ENCODE data around the gene TSTD2. TPM values are rescaled to one million over a fixed set of nuclear protein-coding genes. Genes with fewer than 3 reads are reported as not detected.

Gene TSTD2
- total RNA-seq, 5 donors from 2014 or later (not counting 1 experiment from before 2014, with no cell fraction given): 15.4 to 24.0 (median 17.9) TPM

GRCh38 chr9:97636903-97637302, 3.7 kb upstream of the TSTD2 start:
- Histone ChIP-seq H3K9me3 (no peaks in the 10 kb centered on the region), H3K36me3 (ENCODE audit: control insufficient read depth in 2 of 2, extremely low read depth in 1 of 2, insufficient read depth in 1 of 2, low read length in 1 of 2) (peaks cover 0 to 11% of the 10 kb centered on the region in 2 donors), H3K27me3 (replicated peaks in 1 of 2; ENCODE audit: control insufficient read depth in 2 of 2, extremely low read depth in 1 of 2, insufficient read depth in 2 of 2, low read length in 1 of 2) (no peaks in the 10 kb centered on the region), H3K4me1 (ENCODE audit: control insufficient read depth in 1 of 2, extremely low read depth in 1 of 2, insufficient read depth in 2 of 2, low read length in 2 of 2) (peaks cover 21 to 22% of the 10 kb centered on the region in 2 experiments), H3K4me3 (ENCODE audit: control insufficient read depth in 1 of 2, extremely low read depth in 1 of 2, low read length in 1 of 2) (no peak overlapping the region), H3K27ac (ENCODE audit: low read length) (no peak overlapping the region)
- no peak for ATAC-seq (replicated peaks in 1 of 4)
- H3K27ac Mint-ChIP-seq: peak overlapping the region in 1 of 2 donors; percentile 55
- no peak for DNase-seq
- peaks cover 69 to 75% (median 72%) of the 10 kb centered on the region in 3 donors for H3K4me1 Mint-ChIP-seq
- CTCF ChIA-PET: interaction anchor here in 1 of 2 donors (0.6 kb wide), 1 partner anchor 254 kb away, joined by 3 read pairs; no protein-coding TSS in a partner anchor
- H3K9me3 Mint-ChIP-seq: no peaks in the 10 kb centered on the region
- peak overlapping the region; percentile 0 to 48 (median 44) for H3K4me3 Mint-ChIP-seq
- peaks cover 13% of the 10 kb centered on the region for H3K36me3 Mint-ChIP-seq
- H3K27me3 Mint-ChIP-seq: no peaks in the 10 kb centered on the region
- POLR2A ChIA-PET: no interaction called here
- WGBS (ENCODE audit: insufficient coverage): 73% methylated on average over 3 of the region's 3 CpGs

GRCh38 chr9:97635026-97635425, 1.9 kb upstream of the TSTD2 start:
- Histone ChIP-seq H3K9me3 (no peaks in the 10 kb centered on the region), H3K27me3 (replicated peaks in 1 of 2; ENCODE audit: control insufficient read depth in 2 of 2, extremely low read depth in 1 of 2, insufficient read depth in 2 of 2, low read length in 1 of 2) (no peaks in the 10 kb centered on the region), H3K4me1 (ENCODE audit: control insufficient read depth in 1 of 2, extremely low read depth in 1 of 2, insufficient read depth in 2 of 2, low read length in 2 of 2) (peaks cover 21 to 27% of the 10 kb centered on the region in 2 experiments), H3K4me3 (ENCODE audit: control insufficient read depth in 1 of 2, extremely low read depth in 1 of 2, low read length in 1 of 2) (no peak overlapping the region), H3K36me3 (ENCODE audit: control insufficient read depth in 2 of 2, extremely low read depth in 1 of 2, insufficient read depth in 1 of 2, low read length in 1 of 2) (peaks cover 0 to 5% of the 10 kb centered on the region in 2 donors), H3K27ac (ENCODE audit: low read length) (peak overlapping the region; percentile 88)
- H3K36me3 Mint-ChIP-seq: peaks cover 4% of the 10 kb centered on the region
- H3K9me3 Mint-ChIP-seq: no peaks in the 10 kb centered on the region
- H3K27me3 Mint-ChIP-seq: no peaks in the 10 kb centered on the region
- ChIA-PET CTCF (no interaction called here), POLR2A (no interaction called here)
- WGBS (ENCODE audit: insufficient coverage): 86% methylated on average over 2 of the region's 7 CpGs
- no peak for ATAC-seq (replicated peaks in 1 of 4)
- DNase-seq: no peak
- H3K4me1 Mint-ChIP-seq: peaks cover 73 to 76% (median 74%) of the 10 kb centered on the region in 3 donors
- peak overlapping the region; percentile 97 to 99 (median 98) for H3K4me3 Mint-ChIP-seq
- H3K27ac Mint-ChIP-seq: peak overlapping the region; percentile 6 to 72

GRCh38 chr9:97633859-97634490, 807 bp upstream of the TSTD2 start:
- H3K4me1 Mint-ChIP-seq: peaks cover 71 to 76% (median 72%) of the 10 kb centered on the region in 3 donors
- H3K9me3 Mint-ChIP-seq: no peaks in the 10 kb centered on the region
- DNase-seq (peak in 6 of 35 experiments; percentile 1 to 44 (median 8)), ATAC-seq (replicated peaks in 1 of 4) (peak in 1 of 4 experiments; percentile 0)
- no peaks in the 10 kb centered on the region for H3K27me3 ChIP-seq (replicated peaks in 1 of 2; ENCODE audit: control insufficient read depth in 2 of 2, extremely low read depth in 1 of 2, insufficient read depth in 2 of 2, low read length in 1 of 2)
- no peaks in the 10 kb centered on the region for H3K9me3 ChIP-seq
- H3K4me1 ChIP-seq (ENCODE audit: control insufficient read depth in 1 of 2, extremely low read depth in 1 of 2, insufficient read depth in 2 of 2, low read length in 2 of 2): peaks cover 21 to 27% of the 10 kb centered on the region in 2 experiments
- ChIA-PET CTCF (interaction anchor here (0.8 to 2.0 kb wide), 9 partner anchors 12 to 777 kb away, joined by 3 to 16 read pairs (median 4); partner anchors contain the start of genes TDRD7 (in 1 of the 2) and TRMO (in 1 of the 2)), POLR2A (interaction anchor here (0.6 to 2.1 kb wide), 11 partner anchors 9 to 979 kb away, joined by 3 to 19 read pairs (median 4); partner anchors contain the start of genes TRMO (in 1 of the 2), XPA (in 1 of the 2) and ZNF782 (in 1 of the 2))
- peaks cover 0 to 2% of the 10 kb centered on the region in 2 donors for H3K36me3 ChIP-seq (ENCODE audit: control insufficient read depth in 2 of 2, extremely low read depth in 1 of 2, insufficient read depth in 1 of 2, low read length in 1 of 2)
- 0% methylated on average over 36 of the region's 43 CpGs for WGBS (ENCODE audit: insufficient coverage)
- H3K27ac Mint-ChIP-seq: peak overlapping the region; percentile 97 to 100
- peak overlapping the region; percentile 59 to 75 for H3K4me3 ChIP-seq (ENCODE audit: control insufficient read depth in 1 of 2, extremely low read depth in 1 of 2, low read length in 1 of 2)
- H3K4me3 Mint-ChIP-seq: peak overlapping the region; percentile 97 to 99 (median 98)
- peaks cover 7% of the 10 kb centered on the region for H3K36me3 Mint-ChIP-seq
- no peaks in the 10 kb centered on the region for H3K27me3 Mint-ChIP-seq
- H3K27ac ChIP-seq (ENCODE audit: low read length): peak overlapping the region; percentile 88

- Mint-ChIP-seq H3K4me1 (peaks cover 59 to 63% (median 60%) of the 10 kb centered on the region in 3 donors), H3K27me3 (no peaks in the 10 kb centered on the region), H3K9me3 (no peaks in the 10 kb centered on the region), H3K4me3 (peak overlapping the region; percentile 97 to 99 (median 98)), H3K27ac (peak overlapping the region; percentile 97 to 100), H3K36me3 (peaks cover 7% of the 10 kb centered on the region)
- ATAC-seq (replicated peaks in 1 of 4): no peak
- CTCF ChIA-PET: interaction anchor here (0.6 to 2.0 kb wide), 11 partner anchors 17 to 775 kb away, joined by 3 to 16 read pairs (median 4); partner anchors contain the start of genes NANS (in 1 of the 2), TDRD7 (in 1 of the 2) and TRMO (in 1 of the 2)
- Histone ChIP-seq H3K9me3 (no peaks in the 10 kb centered on the region), H3K36me3 (ENCODE audit: control insufficient read depth in 2 of 2, extremely low read depth in 1 of 2, insufficient read depth in 1 of 2, low read length in 1 of 2) (no peaks in the 10 kb centered on the region), H3K4me1 (ENCODE audit: control insufficient read depth in 1 of 2, extremely low read depth in 1 of 2, insufficient read depth in 2 of 2, low read length in 2 of 2) (peaks cover 21 to 27% of the 10 kb centered on the region in 2 experiments), H3K4me3 (ENCODE audit: control insufficient read depth in 1 of 2, extremely low read depth in 1 of 2, low read length in 1 of 2) (peak overlapping the region; percentile 59 to 75), H3K27me3 (replicated peaks in 1 of 2; ENCODE audit: control insufficient read depth in 2 of 2, extremely low read depth in 1 of 2, insufficient read depth in 2 of 2, low read length in 1 of 2) (no peaks in the 10 kb centered on the region), H3K27ac (ENCODE audit: low read length) (peak overlapping the region; percentile 88)
- DNase-seq: peak in 19 of 35 experiments; percentile 3 to 31 (median 9)
- POLR2A ChIA-PET: interaction anchor here (0.7 to 2.1 kb wide), 6 partner anchors 65 to 1753 kb away, joined by 3 to 19 read pairs (median 4); partner anchors contain the start of genes NANS (in 1 of the 2), TRMO (in 1 of the 2), XPA (in 1 of the 2) and ZNF782 (in 1 of the 2)
- WGBS (ENCODE audit: insufficient coverage): 1% methylated on average over 18 of the region's 27 CpGs
Observed at GRCh38 chr9:97632248-97632984, 752 bp downstream of the TSTD2 start.

DNA sequence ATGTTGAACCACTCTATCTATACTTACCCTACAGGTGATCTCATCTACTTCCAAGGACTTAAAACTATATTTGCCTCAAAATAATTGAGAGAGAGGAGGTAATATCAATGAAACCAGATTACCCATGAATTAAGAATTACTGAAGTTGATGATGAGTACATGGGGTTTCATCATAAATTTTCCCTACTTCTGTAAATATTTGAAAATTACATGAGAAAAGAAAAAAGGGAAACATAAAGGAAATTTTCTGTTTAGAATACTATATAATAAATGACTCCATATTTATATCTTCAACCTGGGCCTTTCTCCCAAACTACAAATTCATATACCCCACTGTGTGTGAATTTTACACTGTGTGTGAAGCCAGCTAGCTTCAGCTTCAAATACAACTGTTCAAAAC, 2.6 kb downstream of the TSTD2 start:
- peaks cover 7% of the 10 kb centered on the region for H3K36me3 Mint-ChIP-seq
- no peaks in the 10 kb centered on the region for H3K9me3 Mint-ChIP-seq
- POLR2A ChIA-PET: no interaction called here
- ATAC-seq (replicated peaks in 1 of 4) (no peak), DNase-seq (no peak)
- no peak overlapping the region for H3K4me3 ChIP-seq (ENCODE audit: control insufficient read depth in 1 of 2, extremely low read depth in 1 of 2, low read length in 1 of 2)
- no peak overlapping the region for H3K27ac ChIP-seq (ENCODE audit: low read length)
- no peak overlapping the region for H3K4me3 Mint-ChIP-seq
- peaks cover 0 to 3% of the 10 kb centered on the region in 2 donors for H3K36me3 ChIP-seq (ENCODE audit: control insufficient read depth in 2 of 2, extremely low read depth in 1 of 2, insufficient read depth in 1 of 2, low read length in 1 of 2)
- no peaks in the 10 kb centered on the region for H3K27me3 ChIP-seq (replicated peaks in 1 of 2; ENCODE audit: control insufficient read depth in 2 of 2, extremely low read depth in 1 of 2, insufficient read depth in 2 of 2, low read length in 1 of 2)
- H3K27me3 Mint-ChIP-seq: no peaks in the 10 kb centered on the region
- H3K4me1 Mint-ChIP-seq: peaks cover 44 to 53% (median 46%) of the 10 kb centered on the region in 3 donors
- H3K27ac Mint-ChIP-seq: no peak overlapping the region
- H3K9me3 ChIP-seq: no peaks in the 10 kb centered on the region
- CTCF ChIA-PET: interaction anchor here in 1 of 2 donors (2.1 kb wide), 1 partner anchor 15 kb away, joined by 8 read pairs; no protein-coding TSS in a partner anchor
- peaks cover 11 to 21% of the 10 kb centered on the region in 2 experiments for H3K4me1 ChIP-seq (ENCODE audit: control insufficient read depth in 1 of 2, extremely low read depth in 1 of 2, insufficient read depth in 2 of 2, low read length in 2 of 2)

DNA sequence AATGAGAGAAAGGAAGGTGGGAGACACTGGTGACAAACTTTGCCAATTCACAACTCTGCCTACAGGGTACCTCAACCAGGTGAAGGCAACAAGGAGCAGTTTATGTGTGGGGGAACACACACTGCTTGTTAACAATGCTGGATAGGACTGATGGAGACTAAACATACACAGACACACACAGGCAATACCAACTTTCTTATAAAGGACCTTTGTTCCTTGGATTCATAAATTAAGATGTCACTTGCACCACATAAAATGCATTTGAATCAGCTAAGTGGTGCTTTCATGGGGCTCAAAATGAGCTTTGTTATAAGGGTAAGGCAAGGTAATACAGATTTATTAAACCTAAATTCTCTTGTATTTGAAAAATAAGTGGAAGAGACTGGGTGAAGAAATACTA, 4.0 kb downstream of the TSTD2 start:
- Histone ChIP-seq H3K4me1 (ENCODE audit: control insufficient read depth in 1 of 2, extremely low read depth in 1 of 2, insufficient read depth in 2 of 2, low read length in 2 of 2) (peaks cover 6 to 12% of the 10 kb centered on the region in 2 experiments), H3K27me3 (replicated peaks in 1 of 2; ENCODE audit: control insufficient read depth in 2 of 2, extremely low read depth in 1 of 2, insufficient read depth in 2 of 2, low read length in 1 of 2) (no peaks in the 10 kb centered on the region), H3K36me3 (ENCODE audit: control insufficient read depth in 2 of 2, extremely low read depth in 1 of 2, insufficient read depth in 1 of 2, low read length in 1 of 2) (peaks cover 0 to 12% of the 10 kb centered on the region in 2 donors), H3K27ac (ENCODE audit: low read length) (no peak overlapping the region), H3K4me3 (ENCODE audit: control insufficient read depth in 1 of 2, extremely low read depth in 1 of 2, low read length in 1 of 2) (no peak overlapping the region), H3K9me3 (no peaks in the 10 kb centered on the region)
- no peak overlapping the region for H3K4me3 Mint-ChIP-seq
- no peak for ATAC-seq (replicated peaks in 1 of 4)
- no peaks in the 10 kb centered on the region for H3K27me3 Mint-ChIP-seq
- peaks cover 18% of the 10 kb centered on the region for H3K36me3 Mint-ChIP-seq
- no peak for DNase-seq
- CTCF ChIA-PET: interaction anchor here in 1 of 2 donors (2.1 kb wide), 1 partner anchor 14 kb away, joined by 8 read pairs; no protein-coding TSS in a partner anchor
- no peaks in the 10 kb centered on the region for H3K9me3 Mint-ChIP-seq
- no peak overlapping the region for H3K27ac Mint-ChIP-seq
- POLR2A ChIA-PET: no interaction called here
- H3K4me1 Mint-ChIP-seq: peaks cover 29 to 39% (median 32%) of the 10 kb centered on the region in 3 donors
